Gastroesophageal sphincter (tissue), 4 donors: Measurements from ENCODE around the gene EXOC4. TPM values are rescaled to one million over a fixed set of nuclear protein-coding genes. Genes with fewer than 3 reads are reported as not detected.

Experiments
- ATAC-seq: fragments of 150-250 bp; one replicate; pipeline ENCODE4 v1.9.1; 2016; ENCODE audit warnings: mild to moderate bottlenecking, moderate library complexity
- H3K27ac ChIP-seq, 4 donors: fragments of 200-600 bp; sonication (generic) in 3 of 4; 1 replicate in 3 of 4; 2 replicates in 1 of 4; pipeline ENCODE4 v1.5.1; 2016 to 2019
- H3K27me3 ChIP-seq: fragments of 200-600 bp; sonication (generic); one replicate; pipeline ENCODE4 v1.5.1; 2019
- H3K36me3 ChIP-seq, 2 donors: fragments of 200-600 bp; sonication (generic); one replicate each; pipeline ENCODE4 v1.5.1; 2019; ENCODE audit warnings: control low read depth in 1 of 2
- H3K4me1 ChIP-seq, 3 donors: fragments of 200-600 bp; sonication (generic); 1 replicate in 2 of 3; 2 replicates in 1 of 3; pipeline ENCODE4 v1.5.1; 2016 to 2019; ENCODE audit warnings: control low read depth in 2 of 3
- H3K4me3 ChIP-seq, 2 donors: fragments of 200-600 bp; sonication (generic); one replicate each; pipeline ENCODE4 v1.5.1; 2019; ENCODE audit warnings: mild to moderate bottlenecking in 1 of 2, moderate library complexity in 1 of 2
- H3K9me3 ChIP-seq, 3 donors: fragments of 200-600 bp; sonication (generic); one replicate each; pipeline ENCODE4 v1.5.1; 2017 to 2019; ENCODE audit warnings: control low read depth in 2 of 3
- CTCF ChIP-seq, 4 experiments: fragments of 200-600 bp in 2 of 4; fragments of 450-650 bp in 2 of 4; sonication (generic) in 1 of 4; IDR thresholded peaks; one replicate each; pipeline ENCODE4 v1.5.1; 2017 to 2019; ENCODE audit warnings: antibody characterized with exemption in 4 of 4, mild to moderate bottlenecking in 2 of 4, moderate library complexity in 2 of 4
- EP300 ChIP-seq: sonication (generic); formaldehyde crosslinking; IDR thresholded peaks from one replicate; pipeline ENCODE4 v1.6.1; 2017; ENCODE audit warnings: antibody characterized with exemption, mild to moderate bottlenecking
- POLR2A ChIP-seq, 2 donors: fragments of 450-650 bp; IDR thresholded peaks; one replicate each; pipeline ENCODE4 v1.6.1; 2017; ENCODE audit warnings: antibody characterized with exemption in 2 of 2, mild to moderate bottlenecking in 2 of 2, moderate library complexity in 1 of 2
- POLR2AphosphoS5 ChIP-seq: sonication (generic); formaldehyde crosslinking; IDR thresholded peaks from one replicate; pipeline ENCODE4 v1.6.1; 2017; ENCODE audit warnings: antibody characterized with exemption
- WGBS, 2 donors: methylation state at CpG; one replicate each; pipeline ENCODE4 v1.1.5; 2018; ENCODE audit warnings: low coverage in 1 of 2; 5-methylcytosine and 5-hydroxymethylcytosine counted together
- total RNA-seq, 4 donors: library from RNA; depleted of rRNA; stranded (reverse); fragments of >200 nt; gene quantifications; one replicate each; pipeline ENCODE4 v1.1.0, GENCODE V29; 2016

EXOC4 gene
- total RNA-seq, 4 donors from 2014 or later: 46.3 to 85.8 (median 51.9) TPM

DNA sequence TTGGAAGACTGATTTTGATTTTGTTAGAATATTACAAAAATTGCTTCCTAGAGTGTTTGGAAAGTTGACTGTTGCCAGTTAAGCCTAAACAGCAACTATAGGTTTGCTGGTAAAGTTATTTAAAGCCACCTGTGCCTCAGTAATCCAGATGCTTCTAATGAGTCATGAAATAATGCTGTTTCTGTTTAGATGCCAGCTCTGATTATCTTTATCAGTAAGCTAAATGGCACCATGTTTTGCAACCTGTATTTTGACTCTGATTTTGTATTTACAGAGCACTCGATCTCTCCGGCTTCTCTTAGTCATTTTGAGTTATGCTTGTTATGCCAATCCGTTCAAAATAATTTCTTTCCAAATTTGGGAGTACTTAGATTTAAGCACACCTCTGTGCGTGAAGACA is 366.1 kb downstream of the EXOC4 start:
- no peak overlapping the region for H3K27ac ChIP-seq
- H3K36me3 ChIP-seq: no peaks in the 10 kb centered on the region
- no peak overlapping the region for H3K4me3 ChIP-seq
- H3K4me1 ChIP-seq: no peaks in the 10 kb centered on the region
- 91 to 100% methylated on average over 4 of the region's 4 CpGs for WGBS, 2 donors
- no peaks in the 10 kb centered on the region for H3K9me3 ChIP-seq
- TF ChIP-seq POLR2A (IDR thresholded peaks at IDR 0.05): no peak
- no peak for TF ChIP-seq POLR2AphosphoS5
- no peak for TF ChIP-seq CTCF (IDR thresholded peaks at IDR 0.05)
- no peak for TF ChIP-seq EP300
- no peaks in the 10 kb centered on the region for H3K27me3 ChIP-seq
- ATAC-seq: no peak

DNA sequence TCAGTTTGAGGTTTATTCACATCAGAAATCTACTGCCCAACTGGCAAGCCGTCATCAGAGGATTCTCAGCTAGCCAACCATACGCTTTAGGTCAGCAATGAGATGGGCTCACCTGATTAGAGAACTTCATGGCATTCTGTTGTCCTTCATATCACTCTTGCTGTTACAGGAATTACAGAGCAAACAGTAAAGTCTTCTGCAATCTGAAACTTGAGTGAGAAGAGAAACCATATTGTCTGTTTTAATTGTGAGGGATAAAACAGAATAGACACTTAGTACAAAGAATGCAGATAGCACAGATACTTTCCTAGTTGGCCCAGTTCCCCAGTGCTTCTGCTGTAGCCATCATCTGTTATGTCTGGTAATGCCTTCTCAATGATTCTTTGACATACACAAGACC is 366.6 kb downstream of the EXOC4 start:
- no peak overlapping the region for H3K27ac ChIP-seq
- H3K4me1 ChIP-seq: no peaks in the 10 kb centered on the region
- TF ChIP-seq CTCF (IDR thresholded peaks at IDR 0.05): no peak
- TF ChIP-seq POLR2A (IDR thresholded peaks at IDR 0.05): no peak
- no peak for TF ChIP-seq EP300
- no peak for TF ChIP-seq POLR2AphosphoS5
- H3K27me3 ChIP-seq: no peaks in the 10 kb centered on the region
- H3K9me3 ChIP-seq: no peaks in the 10 kb centered on the region
- no peaks in the 10 kb centered on the region for H3K36me3 ChIP-seq
- H3K4me3 ChIP-seq: no peak overlapping the region
- 100% methylated on average over 1 of the region's 2 CpGs; no CpG with 5 or more reads in 1 of the 2 donors for WGBS, 2 donors
- no peak for ATAC-seq

GRCh38 chr7:133623721-133624120 is 370.8 kb downstream of the EXOC4 start:
- ATAC-seq: no peak
- Histone ChIP-seq H3K4me1 (no peaks in the 10 kb centered on the region), H3K4me3 (no peak overlapping the region), H3K9me3 (no peaks in the 10 kb centered on the region), H3K36me3 (no peaks in the 10 kb centered on the region), H3K27me3 (no peaks in the 10 kb centered on the region), H3K27ac (no peak overlapping the region)
- 78 to 83% methylated on average over 1 of the region's 1 CpG for WGBS, 2 donors
- TF ChIP-seq POLR2AphosphoS5: no peak
- no peak for TF ChIP-seq EP300
- TF ChIP-seq POLR2A (IDR thresholded peaks at IDR 0.05): no peak
- no peak for TF ChIP-seq CTCF (IDR thresholded peaks at IDR 0.05)

DNA sequence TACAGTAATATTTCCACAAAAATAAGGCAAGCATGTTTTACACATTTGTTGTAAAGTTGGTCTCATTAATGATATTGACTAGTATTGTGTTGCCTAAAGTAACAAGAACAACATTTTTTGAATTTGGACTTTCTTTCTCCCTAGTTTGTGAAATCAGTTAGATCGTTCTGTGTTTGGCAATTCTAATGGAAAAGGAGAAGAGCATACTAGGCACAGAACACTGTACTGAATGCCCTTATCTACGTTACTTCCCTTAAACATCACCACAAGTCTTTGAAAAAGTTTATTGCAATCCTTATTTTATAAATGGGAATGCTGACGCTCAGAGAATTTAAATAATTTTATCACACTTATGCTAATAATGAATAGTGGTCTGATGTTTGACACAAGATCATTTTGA is 372.2 kb downstream of the EXOC4 start:
- 82 to 94% methylated on average over 3 of the region's 3 CpGs for WGBS, 2 donors

More for the DNA sequence above, 372.2 kb downstream of the EXOC4 start:
- H3K27ac ChIP-seq: no peak overlapping the region
- ATAC-seq: no peak
- no peaks in the 10 kb centered on the region for H3K9me3 ChIP-seq
- H3K4me3 ChIP-seq: no peak overlapping the region
- H3K27me3 ChIP-seq: no peaks in the 10 kb centered on the region
- TF ChIP-seq EP300 (no peak), POLR2AphosphoS5 (no peak), CTCF (IDR thresholded peaks at IDR 0.05) (no peak), POLR2A (IDR thresholded peaks at IDR 0.05) (no peak)
- H3K36me3 ChIP-seq: peaks cover 0 to 4% of the 10 kb centered on the region in 2 donors
- no peaks in the 10 kb centered on the region for H3K4me1 ChIP-seq
